GM21447 (cell line): ENCODE results near the gene TBX4.

Experiments
- ATAC-seq: cut with Tn5 transposase; IDR thresholded peaks from one replicate; pipeline ENCODE4 v1.9.1; 2021; ENCODE audit not compliant: unreplicated experiment

Gene TBX4

DNA sequence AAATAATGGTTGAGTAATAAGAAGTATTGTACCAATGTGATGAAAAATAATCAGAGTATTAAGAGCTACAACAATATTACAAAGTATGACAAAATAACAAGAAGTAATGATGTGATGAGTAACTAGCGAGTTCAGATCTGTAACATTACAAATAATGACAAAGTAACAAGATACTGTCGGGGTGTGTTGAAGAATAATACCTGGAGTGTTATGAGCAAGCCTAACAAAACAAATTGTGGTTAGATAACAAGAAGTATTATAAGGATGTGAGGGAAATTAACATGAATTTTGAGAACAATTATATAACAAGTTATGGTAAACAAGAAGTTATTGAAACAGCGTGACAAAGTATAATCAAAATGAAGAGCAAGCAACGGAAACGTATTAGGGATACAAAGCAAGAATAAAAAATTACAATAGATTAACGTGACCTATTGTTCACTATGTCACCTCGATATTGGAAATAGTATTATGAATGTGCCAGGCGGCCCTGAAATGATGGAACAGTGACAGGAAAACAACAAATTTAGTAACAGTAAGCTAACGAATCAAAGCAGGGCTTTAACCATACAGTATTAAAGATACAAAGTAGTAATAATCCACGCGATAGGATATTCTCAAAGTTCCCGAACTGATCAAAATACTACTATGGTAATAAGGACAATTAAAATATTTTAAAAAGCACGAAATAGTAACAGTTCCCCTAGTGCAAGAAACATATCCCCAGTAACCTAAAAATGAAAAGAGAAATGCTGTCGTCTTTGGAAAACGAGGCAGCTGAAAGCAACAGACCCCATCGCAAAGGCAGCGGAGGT lies 1.6 kb downstream of the TBX4 start:
- no peak for ATAC-seq

DNA sequence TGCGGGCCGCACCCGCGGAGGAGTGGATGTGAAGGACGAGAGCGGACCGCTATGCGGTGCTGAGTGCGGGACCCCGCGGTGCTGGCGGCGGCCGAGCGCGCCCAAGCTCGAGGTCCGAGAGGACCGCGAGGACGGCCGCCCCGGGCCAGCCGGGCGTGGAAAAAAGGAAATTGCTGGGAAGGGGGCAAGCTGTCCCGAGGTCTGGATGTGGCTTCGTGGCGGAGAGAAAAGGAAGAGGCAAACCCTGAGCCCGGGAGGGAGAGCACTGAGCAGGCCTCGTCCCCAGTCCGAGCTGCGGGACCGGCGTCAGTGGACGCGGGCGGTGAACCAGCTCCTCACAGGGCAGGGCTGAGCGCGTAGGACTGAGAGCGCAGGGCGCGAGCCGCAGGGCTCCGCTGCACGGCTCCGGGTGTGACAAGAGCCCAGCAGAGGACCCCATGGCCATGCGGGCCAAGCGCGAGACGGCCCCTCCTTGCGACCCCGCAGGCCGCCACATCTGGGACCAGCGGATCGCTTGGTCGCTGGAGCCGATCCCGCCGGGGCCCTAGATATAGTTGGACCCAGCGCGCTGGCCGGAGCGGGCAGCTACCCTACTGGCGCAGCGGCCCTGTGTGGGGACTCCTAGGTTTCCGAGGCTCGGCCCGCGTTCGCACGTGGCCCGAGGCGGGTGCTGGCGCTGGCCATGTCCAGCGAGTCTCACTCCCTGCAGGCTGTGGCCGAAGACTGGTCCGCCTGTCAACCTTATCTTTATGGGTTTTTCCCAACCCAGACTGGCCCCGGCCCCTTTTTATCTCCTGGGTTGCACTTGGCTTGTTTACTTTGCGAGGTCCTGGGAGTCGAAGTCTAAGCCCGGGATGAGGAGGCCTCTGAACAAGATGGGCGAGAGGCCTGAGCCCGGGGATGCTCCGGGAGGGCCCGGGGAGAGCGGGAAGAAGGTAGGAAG lies 2.4 kb downstream of the TBX4 start:
- ATAC-seq, result no peak

DNA sequence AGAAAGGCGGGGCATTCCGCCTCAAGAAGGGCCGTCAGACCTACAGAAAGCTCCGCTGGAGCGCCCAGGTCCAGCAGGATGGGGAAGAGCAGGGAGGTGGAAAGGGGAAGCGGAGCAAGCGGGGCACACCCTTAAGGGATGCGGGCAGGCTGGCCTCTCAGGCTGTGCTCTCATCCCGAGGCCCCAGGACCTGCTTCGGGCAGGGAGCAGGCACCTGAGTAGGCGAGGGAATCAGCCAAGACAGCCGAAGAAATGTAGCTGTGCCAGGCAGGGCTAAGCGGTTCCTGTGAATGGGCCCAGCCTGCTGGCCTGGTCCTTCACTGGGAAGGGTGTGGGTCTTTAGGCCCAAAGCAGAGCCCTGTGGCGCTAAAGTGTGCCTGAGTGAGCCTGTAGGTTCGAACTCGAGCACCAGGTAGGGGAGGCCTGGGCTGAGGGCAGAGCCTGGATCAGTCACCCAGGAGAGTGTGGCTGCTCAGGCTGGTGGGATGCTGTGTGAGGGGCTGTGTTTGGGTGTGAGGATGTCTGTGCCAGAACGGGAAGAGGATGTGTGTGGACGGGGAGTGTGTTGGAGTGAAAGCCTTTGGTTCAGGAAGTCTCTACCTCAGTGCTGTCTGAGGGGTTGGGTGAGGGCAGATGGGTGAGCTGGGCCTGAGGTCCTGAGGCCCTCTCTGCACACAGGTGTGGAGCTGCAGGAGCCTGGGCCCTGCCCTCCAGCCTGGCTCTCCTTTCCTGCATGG lies 3.3 kb downstream of the TBX4 start:
- ATAC-seq, result no peak

GRCh38 chr17:61456061-61456681 lies 3.9 kb downstream of the TBX4 start:
- ATAC-seq, result no peak

- ATAC-seq, result no peak
Measured at GRCh38 chr17:61456688-61457225, 4.5 kb downstream of the TBX4 start.

- ATAC-seq, result no peak
Measured at GRCh38 chr17:61457226-61457983, 5.2 kb downstream of the TBX4 start.

- ATAC-seq, result no peak
Measured at GRCh38 chr17:61458000-61458399, 5.8 kb downstream of the TBX4 start.

- no peak for ATAC-seq
Measured at GRCh38 chr17:61458421-61459141, 6.4 kb downstream of the TBX4 start.

DNA sequence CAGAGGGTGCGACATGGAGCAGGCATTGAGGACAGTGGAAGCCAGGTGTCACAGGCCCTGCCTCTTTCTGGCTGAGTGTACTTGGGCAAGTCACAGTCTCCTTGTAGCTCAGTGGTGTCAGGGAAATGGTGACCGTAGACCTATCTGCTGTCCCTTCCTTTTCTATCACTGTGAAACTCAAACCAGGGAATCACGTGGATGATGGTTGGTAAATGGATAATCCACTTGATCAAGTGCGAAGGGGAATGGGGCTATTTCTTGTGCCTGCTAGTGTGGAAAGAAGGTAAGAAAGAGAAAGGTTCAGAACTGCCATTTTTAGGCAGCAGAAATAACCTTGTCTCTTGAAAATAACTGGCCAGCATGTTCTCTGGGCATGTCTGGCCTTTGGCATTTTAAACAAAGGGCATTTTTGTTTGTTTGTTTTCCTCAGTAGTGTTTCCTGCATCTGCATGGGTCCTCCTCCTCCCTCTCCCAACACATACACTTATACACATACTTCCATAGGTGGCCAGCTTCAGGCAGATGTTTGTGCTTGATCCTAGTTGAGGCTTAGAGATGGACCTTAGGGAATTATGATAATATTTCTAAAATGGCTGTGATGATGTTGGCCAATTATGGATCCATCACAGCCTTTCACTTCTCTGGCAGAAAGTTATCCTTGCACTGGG lies 7.1 kb downstream of the TBX4 start:
- ATAC-seq, result no peak

- ATAC-seq, result no peak
Measured at GRCh38 chr17:61459939-61460718, 7.9 kb downstream of the TBX4 start.

DNA sequence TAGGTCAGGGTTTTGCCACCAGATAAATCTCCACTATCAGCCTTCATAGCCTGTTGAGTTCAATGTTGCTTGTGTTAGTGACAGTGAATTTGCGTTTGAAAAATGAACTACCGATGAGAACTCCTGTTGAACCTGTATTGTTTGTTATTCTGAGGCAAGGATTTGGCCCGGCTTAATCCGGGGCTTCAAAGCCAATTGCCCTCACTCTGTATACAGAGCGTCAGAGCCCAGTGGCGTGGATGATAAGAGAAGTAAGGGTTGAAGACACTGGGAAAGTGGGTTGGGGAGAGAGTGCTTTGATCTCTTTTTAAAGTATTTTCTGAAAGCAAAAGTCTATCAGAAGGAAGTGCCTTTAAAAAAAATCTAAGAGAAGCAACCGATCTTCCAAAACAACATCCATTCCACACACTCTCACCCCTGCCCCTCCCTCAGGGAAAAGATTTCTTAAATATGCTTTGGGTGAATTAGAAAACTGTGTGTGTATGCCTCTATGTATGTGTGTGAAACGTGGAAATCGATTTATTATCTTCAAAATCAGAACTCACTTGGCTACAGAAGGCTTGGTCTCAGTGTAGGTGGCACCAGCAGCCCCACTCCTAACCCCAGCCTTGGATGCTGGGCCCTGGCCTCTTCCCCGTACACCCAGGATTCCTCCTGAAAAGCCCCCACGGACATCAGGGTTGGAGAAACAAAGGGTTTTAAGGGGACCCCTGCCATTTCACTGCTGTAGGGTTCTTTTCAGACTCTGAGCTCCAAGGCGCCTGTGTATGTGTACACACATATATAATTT lies 8.8 kb downstream of the TBX4 start:
- ATAC-seq, result no peak

- no peak for ATAC-seq
Measured at GRCh38 chr17:61461586-61461966, 9.4 kb downstream of the TBX4 start.

- ATAC-seq, result no peak
Measured at GRCh38 chr17:61461967-61462718, 9.9 kb downstream of the TBX4 start.

GRCh38 chr17:61462719-61463315 lies 10.6 kb downstream of the TBX4 start:
- no peak for ATAC-seq

DNA sequence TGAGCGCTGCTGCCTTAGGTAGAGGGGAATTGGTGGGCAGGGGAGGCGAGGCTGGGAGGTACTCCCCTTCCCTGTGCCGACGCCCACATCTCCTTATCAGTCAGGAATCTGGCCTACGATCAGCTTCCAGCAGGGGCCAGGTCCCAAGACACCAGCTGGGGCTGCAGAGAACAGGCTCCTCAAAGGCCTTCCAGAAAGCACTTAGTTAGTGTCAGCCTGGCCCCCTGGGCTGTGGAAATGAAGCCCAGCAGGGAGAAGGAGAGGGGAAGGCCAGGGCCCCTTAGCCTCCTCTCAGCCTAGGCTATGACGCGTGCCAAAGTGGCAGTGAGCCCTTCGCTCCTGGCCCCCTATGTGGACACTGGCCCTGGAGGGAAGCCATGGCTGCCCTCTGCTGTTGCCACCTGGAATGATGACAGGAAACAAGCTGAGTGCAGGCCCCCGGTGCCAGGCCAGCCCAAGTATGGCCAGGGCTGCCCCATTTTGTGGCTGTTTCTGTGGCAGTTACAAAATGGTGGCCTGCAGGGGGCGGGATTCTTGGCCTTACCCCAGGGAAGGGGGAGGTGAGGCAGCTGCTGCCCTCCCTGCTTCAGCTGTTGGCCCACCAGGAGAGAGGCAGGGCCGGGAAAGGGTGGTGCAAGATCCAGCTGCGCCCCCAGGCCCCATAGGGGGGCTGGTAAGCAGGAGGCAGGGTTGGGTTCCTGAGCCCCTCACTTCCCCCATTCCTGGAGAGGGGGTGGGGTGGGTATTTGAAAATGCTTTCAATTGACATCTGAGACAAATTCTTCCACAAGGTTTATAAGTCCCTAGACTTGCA lies 11.3 kb downstream of the TBX4 start:
- no peak for ATAC-seq
